Neural progenitor cell (in vitro differentiated cells): ENCODE data around the gene DDX17.

Experiments used
- CTCF ChIP-seq: fragments of 200-600 bp; sonication (generic); IDR thresholded peaks from 2 replicates; pipeline ENCODE4 v1.5.1; 2017; ENCODE audit warnings: antibody characterized with exemption, mild to moderate bottlenecking
- EZH2 ChIP-seq: fragments of 200-600 bp; sonication (generic); IDR thresholded peaks from 2 replicates; pipeline ENCODE4 v1.6.1; 2017; ENCODE audit warnings: antibody characterized with exemption, mild to moderate bottlenecking, moderate library complexity
- EZH2phosphoT487 ChIP-seq: fragments of 200-600 bp; sonication (generic); IDR thresholded peaks from 2 replicates; pipeline ENCODE4 v1.6.1; 2017; ENCODE audit warnings: antibody characterized with exemption

GRCh38 chr22:38503021-38503420 lies 3.1 kb downstream of the DDX17 start:
- no peak for TF ChIP-seq CTCF
- TF ChIP-seq EZH2: no peak
- no peak for TF ChIP-seq EZH2phosphoT487
